ENCODE data around the gene EFNA3. TPM values are rescaled to one million over a fixed set of nuclear protein-coding genes. Genes with fewer than 3 reads are reported as not detected.

EFNA3 gene
- total and polyA plus RNA-seq, 2 of the 4 experiments (the other 2 are of a cell fraction): 0.72 to 1.6 TPM

- TF ChIP-seq FOS (IDR thresholded peaks at IDR 0.05; ENCODE audit: low read depth, low read length): no peak
- no peak for TF ChIP-seq POLR2A (IDR thresholded peaks at IDR 0.05; ENCODE audit: low read depth, low read length)
These were observed 5.0 kb upstream of the EFNA3 start (continued) for GRCh38 chr1:155073377-155074242.

- no peak overlapping the region for H2AK9ac ChIP-seq (replicated peaks; ENCODE audit: low read depth, low read length, poor library complexity)
- dilution Hi-C loops (cut with HindIII; ENCODE audit: low sequenced_read_pairs, unreplicated experiment): no loop called here
- no peak overlapping the region for H4K5ac ChIP-seq (ENCODE audit: low read depth, low read length)
- CTCF ChIA-PET: interaction anchor here (0.6 to 1.2 kb wide), 2 partner anchors 14 to 469 kb away, joined by 3 to 4 read pairs; no protein-coding TSS in a partner anchor
- H3K4me1 ChIP-seq (ENCODE audit: control insufficient read depth, insufficient read depth, low read length): peaks cover 8% of the 10 kb centered on the region; the same call in 1 of the 2 replicates
- no peak for ATAC-seq (ENCODE audit: low read depth)
- no peak for DNase-seq
- H3K79me1 ChIP-seq (ENCODE audit: low read depth in 1 of 2, low read length in 2 of 2): no peaks in the 10 kb centered on the region
- no peak overlapping the region for H3K14ac ChIP-seq (replicated peaks; ENCODE audit: low read depth, low read length)
- no peaks in the 10 kb centered on the region for H3K9me3 ChIP-seq (ENCODE audit: control insufficient read depth, insufficient read depth, low read length)
- H2AK5ac ChIP-seq (ENCODE audit: low read depth, low read length): no peak overlapping the region
- no TSS peak for BruUV-seq (replicated peaks)
- POLR2A ChIA-PET (ENCODE audit: unreplicated experiment): no interaction called here
- no peak overlapping the region for H2BK5ac ChIP-seq (ENCODE audit: low read depth, low read length, poor library complexity, severe bottlenecking)
- H3K18ac ChIP-seq (ENCODE audit: low read depth, low read length): no peak overlapping the region
- H3K9ac ChIP-seq (ENCODE audit: low read depth, low read length): no peak overlapping the region
- H2BK15ac ChIP-seq (ENCODE audit: low read depth, low read length): no peak overlapping the region
- no peak overlapping the region for H3K23ac ChIP-seq (ENCODE audit: low read depth, low read length)
- no peak overlapping the region for H3K4ac ChIP-seq (ENCODE audit: low read depth, low read length)
- peaks cover 50% of the 10 kb centered on the region for H3K27me3 ChIP-seq (ENCODE audit: control insufficient read depth, insufficient read depth, low read length)
- H3K4me3 ChIP-seq (ENCODE audit: insufficient read depth, low read depth, low read length): no peak overlapping the region
- H3K9me1 ChIP-seq (ENCODE audit: insufficient read depth, low read length): 0 out of 2 replicates have a peak, but pooled peaks cover 5% of the 10 kb centered on the region
- H3K36me3 ChIP-seq (ENCODE audit: control insufficient read depth, insufficient read depth, low read length): no peaks in the 10 kb centered on the region
- H4K20me1 ChIP-seq (ENCODE audit: insufficient read depth, low read length): peaks cover 7% of the 10 kb centered on the region
- H2BK20ac ChIP-seq (ENCODE audit: low read depth, low read length): no peak overlapping the region
- intact Hi-C loops (cut with micrococcal nuclease): no loop called here
- H2AFZ ChIP-seq (replicated peaks; ENCODE audit: low read length, poor library complexity): no peak overlapping the region
- no peak overlapping the region for H3K4me2 ChIP-seq (ENCODE audit: low read depth, low read length)
- H3K56ac ChIP-seq (ENCODE audit: extremely low read depth, insufficient read depth, low read length): no peak overlapping the region
- in situ Hi-C loops (cut with MboI; ENCODE audit: low sequenced_read_pairs): no loop called here
- 33% methylated on average over 1 of the region's 5 CpGs; no CpG with 5 or more reads in 1 of the 2 experiments for WGBS, 2 experiments (ENCODE audit: extremely low coverage in 2 of 2, insufficient read length in 1 of 2)
- no peak overlapping the region for H3K27ac ChIP-seq (ENCODE audit: insufficient read depth, low read length)
- H4K91ac ChIP-seq (ENCODE audit: insufficient read depth, low read depth, low read length): no peak overlapping the region
- H2BK120ac ChIP-seq (ENCODE audit: low read depth, low read length): no peak overlapping the region
- H4K8ac ChIP-seq (ENCODE audit: low read depth in 2 of 2, low read length in 2 of 2): no peak overlapping the region
- no peak for TF ChIP-seq POLR2A (IDR thresholded peaks at IDR 0.05; ENCODE audit: low read depth, low read length)
- no peak for TF ChIP-seq CTCF (conservative IDR thresholded peaks at IDR 0.05; ENCODE audit: low read depth, low read length)
- no peak for TF ChIP-seq CHD1 (IDR thresholded peaks at IDR 0.05; ENCODE audit: low read depth, low read length)
- TF ChIP-seq SMC3 (IDR thresholded peaks at IDR 0.05; ENCODE audit: low read depth, low read length): no peak
- no peak for TF ChIP-seq RCOR1 (IDR thresholded peaks at IDR 0.05; ENCODE audit: insufficient replicate concordance, low read length)
- TF ChIP-seq FOS (IDR thresholded peaks at IDR 0.05; ENCODE audit: low read depth, low read length): no peak
- no peak for TF ChIP-seq BHLHE40 (IDR thresholded peaks at IDR 0.05; ENCODE audit: low read depth, low read length)
- TF ChIP-seq MAFK (IDR thresholded peaks at IDR 0.05; ENCODE audit: low read depth, low read length): no peak
- no peak for TF ChIP-seq ELK1 (IDR thresholded peaks at IDR 0.05; ENCODE audit: borderline replicate concordance, low read depth, low read length)
- no peak for TF ChIP-seq RAD21 (IDR thresholded peaks at IDR 0.05; ENCODE audit: low read length)
- no peak for TF ChIP-seq MXI1 (IDR thresholded peaks at IDR 0.05; ENCODE audit: borderline replicate concordance, low read depth, low read length)
- TF ChIP-seq MAZ (IDR thresholded peaks at IDR 0.05; ENCODE audit: borderline replicate concordance, low read depth, low read length): no peak
- no peak for TF ChIP-seq RFX5 (IDR thresholded peaks at IDR 0.05; ENCODE audit: low read depth, low read length)
- no peak for TF ChIP-seq CEBPB (IDR thresholded peaks at IDR 0.05; ENCODE audit: low read depth, low read length)
These were observed 3.1 kb upstream of the EFNA3 start for GRCh38 chr1:155075535-155075934.
